Mesendoderm (in vitro differentiated cells): Measurements from ENCODE around the gene NR2F1.

Experiments
- DNase-seq: peaks from one replicate; pipeline ENCODE4 v3.0.0; 2013
- H2AK5ac ChIP-seq: 2 replicates; pipeline ENCODE4 v1.6.1; 2013; ENCODE audit warnings: low read length, inconsistent platforms
- H2BK120ac ChIP-seq: 2 replicates; pipeline ENCODE4 v1.6.1; 2013; ENCODE audit warnings: low read depth, mild to moderate bottlenecking, low read length, moderate library complexity, mixed read lengths
- H2BK15ac ChIP-seq: replicated peaks from 2 replicates; pipeline ENCODE4 v1.6.1; 2013; ENCODE audit warnings: low read depth, mild to moderate bottlenecking, moderate library complexity
- H2BK5ac ChIP-seq: 2 replicates; pipeline ENCODE4 v1.6.1; 2013; ENCODE audit warnings: low read length, inconsistent platforms
- H3K18ac ChIP-seq: 2 replicates; pipeline ENCODE4 v1.6.1; 2013; ENCODE audit warnings: mild to moderate bottlenecking, low read length, mixed read lengths
- H3K23ac ChIP-seq: one replicate; pipeline ENCODE4 v1.6.1; 2013; ENCODE audit warnings: low read length
- H3K27ac ChIP-seq: 2 replicates; pipeline ENCODE4 v1.5.1; 2013; ENCODE audit warnings: low read depth, mild to moderate bottlenecking, inconsistent platforms, low read length, moderate library complexity
- H3K27me3 ChIP-seq: 2 replicates; pipeline ENCODE4 v1.6.1; 2013; ENCODE audit warnings: low read length, control low read depth, mild to moderate bottlenecking, inconsistent platforms; ENCODE audit not compliant: insufficient read depth, poor library complexity
- H3K36me3 ChIP-seq: 2 replicates; pipeline ENCODE4 v1.6.1; 2013; ENCODE audit warnings: low read length, inconsistent platforms; ENCODE audit not compliant: control insufficient read depth, insufficient read depth
- H3K4ac ChIP-seq: one replicate; pipeline ENCODE4 v1.6.1; 2013; ENCODE audit warnings: low read depth, mild to moderate bottlenecking, low read length, moderate library complexity
- H3K4me1 ChIP-seq: 2 replicates; pipeline ENCODE4 v1.6.1; 2013; ENCODE audit warnings: low read depth, low read length, inconsistent platforms; ENCODE audit not compliant: control insufficient read depth
- H3K4me2 ChIP-seq: 2 replicates; pipeline ENCODE4 v1.6.1; 2013; ENCODE audit warnings: low read length
- H3K4me3 ChIP-seq: 2 replicates; pipeline ENCODE4 v1.5.1; 2013; ENCODE audit warnings: mild to moderate bottlenecking, low read length
- H3K56ac ChIP-seq: one replicate; pipeline ENCODE4 v1.6.1; 2013; ENCODE audit warnings: low read length
- H3K79me1 ChIP-seq: 2 replicates; pipeline ENCODE4 v1.6.1; 2013; ENCODE audit warnings: low read length, inconsistent platforms
- H3K79me2 ChIP-seq: 2 replicates; pipeline ENCODE4 v1.6.1; 2013; ENCODE audit warnings: mild to moderate bottlenecking, low read length; ENCODE audit not compliant: control insufficient read depth, insufficient read depth
- H3K9ac ChIP-seq: 2 replicates; pipeline ENCODE4 v1.6.1; 2013; ENCODE audit warnings: low read length, inconsistent platforms
- H4K5ac ChIP-seq: one replicate; pipeline ENCODE4 v1.6.1; 2013; ENCODE audit warnings: low read length
- H4K8ac ChIP-seq: one replicate; pipeline ENCODE4 v1.6.1; 2013; ENCODE audit warnings: low read depth, mild to moderate bottlenecking, control low read depth, low read length, moderate library complexity
- WGBS: extraction: QIAGEN DNeasy Blood & Tissue Kit; methylation state at CpG from one replicate; pipeline ENCODE4 v1.1.7; 2013; ENCODE audit warnings: low lambda C conversion rate, missing lambda C conversion rate; ENCODE audit not compliant: insufficient coverage; ENCODE audit errors: extremely low coverage; 5-methylcytosine and 5-hydroxymethylcytosine counted together

NR2F1 gene

DNA sequence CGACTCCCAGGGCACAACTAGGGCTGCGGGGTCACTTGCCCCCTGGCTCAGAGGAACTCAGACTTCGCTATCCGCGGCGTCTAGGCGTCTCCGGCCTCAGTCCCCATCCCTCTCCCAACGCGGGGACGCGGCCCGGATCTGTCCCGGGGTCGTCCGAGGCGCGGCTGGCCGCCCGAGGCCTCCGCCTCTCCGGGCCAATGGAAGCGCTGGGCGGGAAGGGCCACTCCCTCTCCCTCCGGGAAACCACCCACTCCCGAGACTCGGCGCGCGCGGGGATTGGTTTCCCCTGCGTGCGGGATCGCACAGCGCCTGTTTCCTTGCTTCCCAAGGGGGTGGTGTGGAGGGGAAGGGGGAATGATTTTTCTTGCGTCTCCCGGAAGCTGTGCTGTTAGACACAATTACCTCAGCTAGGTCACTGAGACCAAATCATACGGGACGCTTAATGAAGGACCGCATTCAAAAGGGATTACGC lies 38.3 kb downstream of the NR2F1 start:
- no peak overlapping the region for H4K5ac ChIP-seq
- H3K4me1 ChIP-seq, result no peaks in the 10 kb centered on the region
- no CpG with 5 or more reads among the region's 41 CpGs for WGBS
- H3K79me1 ChIP-seq, result no peaks in the 10 kb centered on the region
- peak overlapping the region; percentile 61 for H3K4me3 ChIP-seq
- H3K79me2 ChIP-seq, result no peaks in the 10 kb centered on the region
- no peak overlapping the region for H3K4ac ChIP-seq
- no peak overlapping the region for H2AK5ac ChIP-seq
- H3K9ac ChIP-seq, result peak overlapping the region; percentile 61
- DNase-seq, result peak; percentile 65
- H2BK5ac ChIP-seq, result no peak overlapping the region
- H3K56ac ChIP-seq, result peak overlapping the region; percentile 86
- no peak overlapping the region for H2BK120ac ChIP-seq
- no peak overlapping the region for H3K18ac ChIP-seq
- H3K36me3 ChIP-seq, result no peaks in the 10 kb centered on the region
- H2BK15ac ChIP-seq, result no peak overlapping the region
- H3K27me3 ChIP-seq, result peaks cover 8% of the 10 kb centered on the region
- H3K4me2 ChIP-seq, result peak overlapping the region; percentile 72
- no peak overlapping the region for H4K8ac ChIP-seq
- no peak overlapping the region for H3K23ac ChIP-seq
- H3K27ac ChIP-seq, result no peak overlapping the region

DNA sequence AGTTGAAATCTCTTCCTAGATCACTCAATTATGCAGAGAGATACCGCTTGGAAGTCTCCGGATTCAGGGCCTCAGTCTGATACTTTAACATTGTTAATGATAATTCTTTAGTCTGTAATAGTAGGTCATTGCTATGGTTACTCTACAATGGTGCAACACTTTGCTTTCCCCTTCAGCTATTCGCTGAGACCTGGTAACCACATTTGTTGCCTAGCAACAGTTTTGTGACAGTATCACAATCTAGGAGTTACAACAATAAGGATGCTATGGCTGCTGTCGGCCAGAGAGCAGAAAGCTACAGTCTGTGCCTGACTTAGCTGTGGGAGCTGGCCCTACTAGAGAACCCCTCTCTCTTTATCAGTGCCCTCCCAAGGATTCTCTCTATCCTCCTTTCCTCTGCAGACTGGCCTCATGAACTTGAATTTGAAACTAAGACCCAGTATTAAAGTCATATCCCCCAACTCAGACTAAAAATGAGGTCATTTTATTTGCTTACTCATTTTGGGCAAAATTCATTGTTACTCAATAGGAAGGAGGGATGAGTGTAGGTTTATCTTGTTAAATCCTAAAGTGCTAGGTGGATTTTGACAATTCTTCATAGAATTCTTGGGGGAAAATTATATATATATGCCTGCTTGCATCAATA lies 39.3 kb downstream of the NR2F1 start:
- Histone ChIP-seq H3K36me3 (no peaks in the 10 kb centered on the region), H2BK5ac (no peak overlapping the region), H3K23ac (no peak overlapping the region), H3K79me2 (no peaks in the 10 kb centered on the region), H2BK15ac (no peak overlapping the region), H4K8ac (no peak overlapping the region), H3K4me2 (no peak overlapping the region), H3K4ac (no peak overlapping the region), H3K4me3 (no peak overlapping the region), H4K5ac (no peak overlapping the region), H3K18ac (no peak overlapping the region), H3K27me3 (peaks cover 2% of the 10 kb centered on the region), H3K56ac (no peak overlapping the region), H2BK120ac (no peak overlapping the region), H3K9ac (no peak overlapping the region), H3K27ac (no peak overlapping the region), H3K4me1 (no peaks in the 10 kb centered on the region), H3K79me1 (no peaks in the 10 kb centered on the region), H2AK5ac (no peak overlapping the region)
- no CpG with 5 or more reads among the region's 4 CpGs for WGBS
- peak; percentile 92 for DNase-seq

DNA sequence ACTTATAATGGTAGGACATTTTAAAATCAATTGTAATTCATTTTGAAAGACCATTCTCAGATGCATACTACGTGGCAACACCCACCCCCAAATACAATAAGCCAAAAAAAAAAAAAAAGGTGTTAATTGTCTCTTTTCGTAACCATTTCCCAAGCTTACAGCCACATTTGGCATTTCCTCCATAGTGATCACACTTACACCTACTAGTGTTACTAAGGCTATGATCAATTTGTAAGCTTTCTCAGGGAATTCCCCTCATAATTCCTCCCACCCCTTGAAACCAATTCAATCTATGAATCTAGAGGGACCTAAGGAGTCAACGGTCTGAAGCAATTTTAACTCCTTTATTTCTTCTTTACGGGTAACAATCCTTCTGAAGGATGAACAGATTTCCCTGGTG lies 40.1 kb downstream of the NR2F1 start:
- Histone ChIP-seq H2BK120ac (no peak overlapping the region), H2BK15ac (no peak overlapping the region), H2AK5ac (no peak overlapping the region), H3K79me1 (no peaks in the 10 kb centered on the region), H3K4me3 (no peak overlapping the region), H4K5ac (no peak overlapping the region), H3K18ac (no peak overlapping the region), H3K4me2 (no peak overlapping the region), H3K4me1 (no peaks in the 10 kb centered on the region), H3K4ac (no peak overlapping the region), H2BK5ac (no peak overlapping the region), H3K36me3 (no peaks in the 10 kb centered on the region), H3K23ac (no peak overlapping the region), H3K79me2 (no peaks in the 10 kb centered on the region), H3K9ac (no peak overlapping the region), H3K27ac (no peak overlapping the region), H4K8ac (no peak overlapping the region), H3K56ac (no peak overlapping the region), H3K27me3 (peaks cover 2% of the 10 kb centered on the region)
- no CpG with 5 or more reads among the region's 4 CpGs for WGBS
- no peak for DNase-seq

DNA sequence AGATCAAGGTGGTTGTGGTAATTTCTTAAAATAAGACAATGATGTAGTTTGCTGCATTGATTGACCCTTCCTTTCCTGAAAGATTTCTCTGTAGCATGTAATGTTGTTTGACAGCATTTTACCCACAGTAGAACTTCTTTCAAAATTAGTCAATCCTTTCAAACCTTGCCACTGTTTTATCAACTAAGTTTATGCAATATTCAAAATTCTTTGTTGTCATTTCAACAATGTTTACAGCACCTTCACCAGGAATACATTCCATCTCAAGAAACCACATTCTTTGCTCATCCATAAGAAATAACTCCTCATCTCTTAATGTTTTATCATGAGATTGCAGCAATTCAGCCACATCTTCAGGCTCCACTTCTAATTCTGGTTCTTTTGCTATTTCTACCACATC lies 43.8 kb downstream of the NR2F1 start:
- H3K56ac ChIP-seq, result no peak overlapping the region
- no peak overlapping the region for H2AK5ac ChIP-seq
- no peak overlapping the region for H3K18ac ChIP-seq
- H3K4me1 ChIP-seq, result no peaks in the 10 kb centered on the region
- H2BK5ac ChIP-seq, result no peak overlapping the region
- H2BK15ac ChIP-seq, result no peak overlapping the region
- no peaks in the 10 kb centered on the region for H3K79me2 ChIP-seq
- H3K27me3 ChIP-seq, result no peaks in the 10 kb centered on the region
- no peak overlapping the region for H4K5ac ChIP-seq
- no peaks in the 10 kb centered on the region for H3K79me1 ChIP-seq
- no peak overlapping the region for H3K23ac ChIP-seq
- H3K4me3 ChIP-seq, result no peak overlapping the region
- H3K27ac ChIP-seq, result no peak overlapping the region
- DNase-seq, result no peak
- no peak overlapping the region for H3K9ac ChIP-seq
- no peak overlapping the region for H3K4ac ChIP-seq
- H3K4me2 ChIP-seq, result no peak overlapping the region
- no peaks in the 10 kb centered on the region for H3K36me3 ChIP-seq
- H4K8ac ChIP-seq, result no peak overlapping the region
- H2BK120ac ChIP-seq, result no peak overlapping the region

DNA sequence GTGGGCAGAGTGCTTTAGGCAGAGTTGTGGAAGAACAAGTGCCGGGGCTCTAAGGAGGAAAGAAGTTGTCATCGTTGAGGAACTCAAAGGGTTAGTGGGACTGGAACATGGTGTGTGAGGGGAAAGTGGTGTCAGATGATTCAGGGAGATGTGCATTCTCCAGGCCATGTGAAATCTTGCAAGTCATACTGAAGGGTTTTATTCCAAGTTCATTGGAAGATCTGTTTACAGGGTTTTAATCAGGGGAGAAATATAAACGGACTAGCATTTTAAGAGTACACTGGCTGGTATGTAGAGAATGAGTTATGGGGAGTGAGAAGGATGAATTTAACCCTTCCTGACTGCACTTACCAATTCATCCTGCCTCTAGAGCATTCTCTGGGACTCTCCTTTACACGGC lies 49.3 kb downstream of the NR2F1 start:
- Histone ChIP-seq H2BK15ac (no peak overlapping the region), H3K4ac (no peak overlapping the region), H3K36me3 (no peaks in the 10 kb centered on the region), H3K9ac (no peak overlapping the region), H2AK5ac (no peak overlapping the region), H3K4me2 (no peak overlapping the region), H3K18ac (no peak overlapping the region), H3K79me1 (no peaks in the 10 kb centered on the region), H3K27ac (no peak overlapping the region), H4K5ac (no peak overlapping the region), H4K8ac (no peak overlapping the region), H3K23ac (no peak overlapping the region), H3K79me2 (no peaks in the 10 kb centered on the region), H2BK120ac (no peak overlapping the region), H3K4me3 (no peak overlapping the region), H3K27me3 (no peaks in the 10 kb centered on the region), H3K4me1 (no peaks in the 10 kb centered on the region), H2BK5ac (no peak overlapping the region), H3K56ac (no peak overlapping the region)
- DNase-seq, result no peak
- WGBS, result no CpG with 5 or more reads among the region's 4 CpGs

DNA sequence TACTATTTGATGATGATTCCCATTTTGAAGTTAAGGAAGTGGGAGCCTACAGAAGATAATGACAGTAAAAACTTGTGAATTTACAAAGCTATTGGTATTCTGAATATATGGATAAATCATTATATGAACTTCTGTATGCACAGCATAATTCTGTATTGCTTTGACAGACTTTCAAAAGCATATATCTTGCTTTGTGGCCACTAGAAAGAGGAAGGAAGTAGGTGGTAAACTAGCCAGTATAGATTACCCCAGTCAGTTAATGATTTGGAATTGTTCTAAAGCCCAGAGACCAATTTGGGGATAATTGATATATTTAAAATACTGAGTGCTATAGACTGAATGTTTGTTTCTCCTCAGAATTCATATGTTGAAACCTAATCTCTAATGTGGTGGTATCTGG lies 53.0 kb downstream of the NR2F1 start:
- Histone ChIP-seq H3K36me3 (no peaks in the 10 kb centered on the region), H3K9ac (no peak overlapping the region), H2AK5ac (no peak overlapping the region), H3K18ac (no peak overlapping the region), H3K4ac (no peak overlapping the region), H3K27ac (no peak overlapping the region), H3K79me2 (no peaks in the 10 kb centered on the region), H3K56ac (no peak overlapping the region), H2BK15ac (no peak overlapping the region), H4K8ac (no peak overlapping the region), H3K79me1 (no peaks in the 10 kb centered on the region), H2BK5ac (no peak overlapping the region), H2BK120ac (no peak overlapping the region), H3K27me3 (no peaks in the 10 kb centered on the region), H3K4me2 (no peak overlapping the region), H3K4me1 (no peaks in the 10 kb centered on the region), H3K4me3 (no peak overlapping the region), H4K5ac (no peak overlapping the region), H3K23ac (no peak overlapping the region)
- no peak for DNase-seq
